ENCODE data around the gene THSD7A.

GRCh38 chr7:11376529-11376928 is 455.5 kb downstream of the THSD7A start:
- TF ChIP-seq CTCF (IDR thresholded peaks at IDR 0.05; ENCODE audit: low read depth, low read length, missing input control) (no peak), NR2F2 (IDR thresholded peaks at IDR 0.05) (no peak), HNF4A (conservative IDR thresholded peaks at IDR 0.05) (no peak), MAX (IDR thresholded peaks at IDR 0.05) (no peak), REST (IDR thresholded peaks at IDR 0.05) (no peak), GABPA (IDR thresholded peaks at IDR 0.05 in 1 of 2, conservative IDR thresholded peaks at IDR 0.05 in 1 of 2) (no peak), RAD21 (IDR thresholded peaks at IDR 0.05) (no peak), HNF4G (IDR thresholded peaks at IDR 0.05) (no peak), FOXA1 (IDR thresholded peaks at IDR 0.05) (no peak), ZBTB33 (IDR thresholded peaks at IDR 0.05) (no peak), EGR1 (IDR thresholded peaks at IDR 0.05; ENCODE audit: low read depth in 2 of 2) (no peak), TAF1 (conservative IDR thresholded peaks at IDR 0.05) (no peak), YY1 (IDR thresholded peaks at IDR 0.05) (no peak), ATF3 (IDR thresholded peaks at IDR 0.05) (no peak)

All from liver (tissue), 3 donors.